ENCODE results near the gene PLA2G7. TPM values are rescaled to one million over a fixed set of nuclear protein-coding genes. Genes with fewer than 3 reads are reported as not detected.

The PLA2G7 gene
- total RNA-seq, 4 donors from 2014 or later = 1.0 to 24.4 (median 3.2) TPM

- ATAC-seq (ENCODE audit: low FRiP score) = no peak
- no peak for TF ChIP-seq CTCF (IDR thresholded peaks at IDR 0.05)
- no peak for DNase-seq (ENCODE audit: low spot score)
Measured at GRCh38 chr6:46715141-46715540, 20.0 kb downstream of the PLA2G7 start.

- ATAC-seq (ENCODE audit: low FRiP score) = no peak
- DNase-seq (ENCODE audit: low spot score) = no peak
- no peak for TF ChIP-seq CTCF (IDR thresholded peaks at IDR 0.05)
Measured at GRCh38 chr6:46711491-46711890, 23.7 kb downstream of the PLA2G7 start.

- no peak for DNase-seq (ENCODE audit: low spot score)
- no peak for TF ChIP-seq CTCF (IDR thresholded peaks at IDR 0.05)
- no peak for ATAC-seq (ENCODE audit: low FRiP score)
Measured at GRCh38 chr6:46706464-46706863, 28.7 kb downstream of the PLA2G7 start.

GRCh38 chr6:46704562-46704961, 30.6 kb downstream of the PLA2G7 start:
- peak; percentile 54 for ATAC-seq (ENCODE audit: low FRiP score)
- TF ChIP-seq CTCF (IDR thresholded peaks at IDR 0.05) = no peak
- no peak for DNase-seq (ENCODE audit: low spot score)

GRCh38 chr6:46699970-46700369, 35.2 kb downstream of the PLA2G7 start:
- DNase-seq (ENCODE audit: low spot score) (no peak), ATAC-seq (ENCODE audit: low FRiP score) (no peak)
- no peak for TF ChIP-seq CTCF (IDR thresholded peaks at IDR 0.05)

GRCh38 chr6:46690911-46691451, 44.2 kb downstream of the PLA2G7 start:
- ATAC-seq (ENCODE audit: low FRiP score) = no peak
- DNase-seq (ENCODE audit: low spot score) = no peak
- TF ChIP-seq CTCF (IDR thresholded peaks at IDR 0.05) = no peak

GRCh38 chr6:46690141-46690755, 44.9 kb downstream of the PLA2G7 start:
- ATAC-seq (ENCODE audit: low FRiP score) (no peak), DNase-seq (ENCODE audit: low spot score) (no peak)
- TF ChIP-seq CTCF (IDR thresholded peaks at IDR 0.05) = no peak

All from omental fat pad (tissue), 4 donors.